HG03135 (cell line): Measurements from ENCODE around the gene SLC38A11.

Source experiments
- ATAC-seq: cut with Tn5 transposase; IDR thresholded peaks from one replicate; pipeline ENCODE4 v1.9.1; 2021; ENCODE audit warnings: mild to moderate bottlenecking, moderate library complexity; ENCODE audit not compliant: unreplicated experiment

The SLC38A11 gene

DNA sequence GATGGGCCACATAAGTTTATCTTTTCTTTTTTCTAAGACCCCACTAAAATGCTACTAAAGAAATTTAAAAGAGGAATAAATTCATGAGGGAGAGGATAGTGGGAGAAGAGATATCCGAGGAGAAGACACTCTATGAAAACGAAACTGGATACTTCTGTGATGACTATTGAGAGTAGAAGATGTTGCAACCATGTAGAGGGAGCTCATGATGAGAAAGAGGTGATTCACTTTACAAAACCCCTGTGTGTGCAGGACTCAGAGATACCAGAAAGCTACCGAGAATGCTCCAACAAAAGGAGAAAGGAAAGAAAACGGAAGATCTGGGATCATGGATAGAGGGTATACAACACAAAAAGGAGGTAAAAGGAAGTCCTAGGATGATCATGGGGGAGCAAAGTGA, 34.9 kb downstream of the SLC38A11 start:
- no peak for ATAC-seq

DNA sequence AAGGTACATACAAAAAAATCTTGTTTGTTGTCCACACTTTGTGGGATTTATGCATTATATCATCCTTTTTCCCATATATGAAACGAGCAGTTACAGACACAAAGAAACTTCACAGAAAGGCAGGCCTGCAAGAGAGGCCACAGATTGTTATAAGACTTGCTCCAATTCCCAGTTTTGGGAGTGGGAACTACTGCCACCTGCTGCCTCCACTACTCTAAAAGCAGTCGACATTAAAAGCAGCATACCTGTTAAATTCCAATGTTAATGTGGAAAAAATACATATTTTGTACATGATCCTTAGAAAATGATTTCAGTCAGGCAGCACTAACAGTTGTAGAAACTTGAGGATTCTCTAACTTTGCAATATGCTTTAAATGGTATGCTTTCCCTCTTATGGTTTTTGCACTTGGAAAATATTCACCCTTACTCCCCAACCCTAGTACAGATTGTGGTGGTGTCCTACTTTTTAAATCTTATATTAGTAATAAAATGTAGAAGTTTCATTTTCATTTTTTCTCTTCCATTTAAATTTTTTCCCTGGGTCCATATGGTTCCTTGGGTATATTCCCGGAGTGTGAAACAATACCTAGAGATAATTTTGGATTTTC, 37.9 kb downstream of the SLC38A11 start:
- ATAC-seq, result no peak

DNA sequence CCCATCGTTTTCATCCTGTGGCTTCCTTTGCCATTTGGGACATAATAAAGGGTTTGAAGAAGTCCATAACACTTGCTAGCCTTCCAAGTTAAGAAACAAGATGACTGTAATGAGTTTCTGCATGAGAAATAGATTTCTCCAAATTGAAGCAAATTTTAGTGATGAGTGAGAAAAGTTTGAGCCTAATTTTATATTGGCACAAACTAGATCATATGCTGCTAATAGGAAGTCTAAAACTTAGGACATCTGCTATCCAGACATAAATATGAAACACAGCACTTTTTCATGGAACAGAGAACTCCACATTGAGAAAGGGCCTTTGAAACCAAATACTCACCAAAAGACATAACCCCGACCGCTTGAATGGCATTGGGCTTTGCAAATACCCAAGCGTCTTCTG, 39.8 kb downstream of the SLC38A11 start:
- ATAC-seq, result no peak

DNA sequence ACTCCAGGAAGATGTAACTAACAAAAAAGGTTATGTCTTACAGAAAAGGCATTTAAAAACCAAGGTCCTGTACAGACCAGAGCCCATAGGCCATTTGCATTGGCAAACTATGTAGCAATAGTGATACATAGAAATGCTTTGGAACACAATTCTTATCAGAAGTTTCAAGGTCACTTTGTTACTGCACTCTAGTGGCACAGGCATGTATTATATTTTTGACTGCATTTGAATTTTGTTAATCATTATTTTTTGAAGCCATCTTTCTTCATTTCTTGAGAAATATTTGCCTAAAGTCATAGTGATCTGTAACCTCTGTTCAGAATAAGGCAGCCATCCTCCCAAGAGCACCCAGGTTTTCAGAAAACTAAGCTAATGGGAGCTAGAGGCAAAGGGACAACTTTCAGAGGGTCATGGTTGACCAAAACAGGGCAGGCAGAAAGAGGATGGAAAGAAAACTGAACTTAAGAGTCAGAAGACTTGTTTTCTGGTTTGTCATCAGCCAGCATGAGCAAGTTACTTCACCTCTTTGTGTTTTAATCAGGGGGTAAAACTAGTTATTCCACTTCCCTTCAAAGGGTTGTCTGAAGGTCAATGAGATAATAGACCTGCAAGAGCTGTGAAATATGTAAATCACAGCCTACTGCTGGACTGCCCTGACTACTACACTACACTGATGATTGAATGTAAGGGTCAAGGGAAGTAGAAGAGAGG, 41.5 kb downstream of the SLC38A11 start:
- ATAC-seq, result no peak

DNA sequence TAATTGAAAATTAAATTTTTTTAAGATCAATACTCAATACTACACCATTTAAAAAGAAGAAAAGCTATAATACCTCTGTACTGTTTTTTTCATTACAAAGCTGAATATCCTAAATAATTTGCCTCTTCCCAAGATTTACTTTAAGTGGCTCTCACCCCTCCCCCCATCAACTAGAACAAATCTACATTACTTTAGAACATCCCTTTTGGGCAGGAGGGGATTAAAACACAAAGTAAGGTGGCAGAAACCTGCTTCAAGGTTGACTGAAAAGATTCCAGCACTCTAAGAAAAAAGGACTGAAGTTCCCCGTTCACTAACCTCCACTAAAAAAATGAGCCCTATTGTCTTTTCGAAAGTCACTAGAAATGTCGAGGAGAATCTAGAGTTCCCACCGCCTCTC, 42.3 kb downstream of the SLC38A11 start:
- ATAC-seq, result no peak

DNA sequence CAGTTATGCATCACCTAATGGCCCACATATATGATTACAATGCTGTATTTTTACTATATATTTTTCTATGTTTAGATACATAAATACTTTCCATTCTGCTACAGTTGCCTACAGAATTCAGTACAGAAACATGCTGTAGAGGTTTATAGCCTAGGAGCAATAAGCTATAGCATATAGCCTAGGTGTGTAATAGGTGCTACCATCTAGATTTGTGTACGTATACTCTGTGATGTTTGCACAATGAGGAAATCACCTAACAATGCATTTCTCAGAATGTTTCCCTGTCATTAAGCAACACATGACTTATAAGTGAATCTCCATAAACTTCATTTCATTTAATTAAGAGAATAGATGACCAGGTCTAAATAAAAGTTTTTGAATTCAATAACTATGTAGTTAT, 43.5 kb downstream of the SLC38A11 start:
- ATAC-seq, result no peak

DNA sequence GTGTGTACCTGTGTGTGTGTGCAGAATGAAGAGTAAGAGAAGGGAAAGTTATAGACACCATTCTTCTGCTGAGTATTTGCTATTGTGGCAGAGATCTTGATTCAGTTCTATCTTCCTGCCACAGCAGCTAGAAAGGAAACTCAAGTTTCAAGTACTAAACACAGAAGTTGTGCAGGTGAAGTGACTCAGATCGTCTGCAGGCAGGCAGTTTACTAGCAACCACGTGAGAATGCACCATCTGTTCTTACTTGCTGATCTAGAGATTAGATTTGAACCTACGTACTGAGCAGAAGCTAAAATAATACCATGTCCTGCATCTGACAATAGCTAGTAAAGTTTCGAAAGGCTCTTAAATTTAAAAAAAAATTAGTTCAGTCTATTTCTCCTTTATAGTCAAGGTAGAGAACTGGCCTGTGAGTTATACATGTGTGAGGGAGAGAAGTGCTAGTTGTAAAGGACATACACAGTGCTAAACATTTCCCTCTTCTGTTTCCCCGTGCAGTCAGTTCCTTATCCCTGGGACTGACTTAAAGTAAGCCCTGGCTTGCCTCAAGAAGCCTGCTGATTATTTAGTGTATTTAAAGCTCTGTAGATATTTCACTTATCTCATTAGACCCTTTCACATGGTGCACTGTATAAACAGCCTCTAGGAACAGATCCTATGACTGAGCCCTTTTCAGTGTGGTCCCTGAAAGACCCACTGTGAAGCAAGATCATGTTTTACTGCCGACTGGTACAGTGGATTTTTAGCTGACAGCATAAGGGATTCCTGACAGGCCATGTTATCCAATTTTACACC, 45.0 kb downstream of the SLC38A11 start:
- ATAC-seq, result peak; percentile 64

DNA sequence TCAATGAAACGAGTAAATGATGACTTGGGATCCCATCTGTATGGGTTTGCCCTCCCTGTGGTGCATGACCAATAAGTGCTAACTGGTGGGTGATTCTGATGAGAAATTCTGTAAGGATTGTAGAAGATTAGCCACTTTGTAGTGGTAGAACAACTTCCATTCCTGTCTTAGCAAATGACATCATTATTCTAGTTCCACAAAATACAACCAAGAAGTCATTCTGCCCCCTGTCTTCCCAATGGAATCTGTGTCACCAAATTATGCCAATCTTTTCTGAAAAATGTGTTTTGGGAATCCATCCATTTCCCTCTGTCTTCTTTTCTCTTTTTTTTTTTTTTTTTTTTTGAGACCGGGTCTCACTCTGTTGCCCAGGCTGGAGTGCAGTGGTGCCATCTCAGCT, 48.4 kb downstream of the SLC38A11 start:
- ATAC-seq, result no peak

DNA sequence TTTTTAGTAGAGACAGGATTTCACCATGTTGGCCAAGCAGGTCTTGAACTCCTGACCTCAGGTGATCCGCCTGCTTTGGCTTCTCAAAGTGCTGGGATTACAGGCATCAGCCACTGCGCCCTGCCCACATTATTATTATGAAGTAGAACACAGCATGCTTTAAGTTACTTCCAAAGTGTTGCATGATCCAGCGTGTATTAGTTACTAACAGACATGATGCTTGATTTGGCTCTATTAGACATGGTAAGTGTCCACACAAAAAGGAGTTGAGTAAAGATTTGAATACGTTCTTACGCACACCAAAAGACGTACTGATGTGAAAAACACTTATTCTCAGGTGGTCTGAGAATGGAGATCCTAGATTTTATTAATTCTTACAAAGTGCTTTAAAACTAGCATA, 50.0 kb downstream of the SLC38A11 start:
- no peak for ATAC-seq

DNA sequence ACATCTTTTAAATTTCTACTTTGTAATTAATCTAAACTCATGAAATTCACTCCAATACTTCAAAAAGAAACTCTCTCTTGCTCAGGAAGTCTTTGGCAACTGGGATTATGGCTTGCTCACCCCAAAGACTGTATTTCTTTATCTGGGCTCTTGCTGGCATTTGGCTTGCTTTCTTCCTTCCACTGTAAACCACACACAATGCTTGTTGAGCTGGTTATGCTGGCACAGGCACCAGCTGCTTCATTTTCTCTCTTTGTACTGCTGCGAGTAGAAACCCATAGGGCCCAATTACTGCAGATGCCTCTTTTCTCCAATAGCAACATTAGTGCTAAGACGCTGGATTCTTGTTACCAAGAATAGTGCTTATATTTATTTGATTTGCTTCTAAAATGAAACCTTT, 51.4 kb downstream of the SLC38A11 start:
- no peak for ATAC-seq

DNA sequence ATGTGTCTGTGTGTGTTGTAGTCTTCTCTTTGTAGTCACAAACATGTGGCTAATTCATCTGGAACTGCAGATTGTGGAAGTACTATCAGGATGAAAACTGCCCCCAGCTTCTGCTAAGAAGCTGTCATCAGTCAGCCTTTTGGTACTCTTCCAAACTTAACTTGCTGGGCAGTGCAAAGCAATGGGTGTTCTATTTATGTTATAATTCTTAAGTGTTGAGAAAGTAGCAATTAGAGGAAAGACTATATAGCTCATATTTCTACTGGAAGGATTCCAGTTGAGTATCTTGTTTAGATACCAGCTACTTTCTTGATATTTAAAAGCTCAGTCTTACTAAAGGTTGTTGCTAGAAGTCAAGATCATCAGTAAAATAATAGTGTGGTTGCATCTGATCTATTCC, 52.1 kb downstream of the SLC38A11 start:
- no peak for ATAC-seq

DNA sequence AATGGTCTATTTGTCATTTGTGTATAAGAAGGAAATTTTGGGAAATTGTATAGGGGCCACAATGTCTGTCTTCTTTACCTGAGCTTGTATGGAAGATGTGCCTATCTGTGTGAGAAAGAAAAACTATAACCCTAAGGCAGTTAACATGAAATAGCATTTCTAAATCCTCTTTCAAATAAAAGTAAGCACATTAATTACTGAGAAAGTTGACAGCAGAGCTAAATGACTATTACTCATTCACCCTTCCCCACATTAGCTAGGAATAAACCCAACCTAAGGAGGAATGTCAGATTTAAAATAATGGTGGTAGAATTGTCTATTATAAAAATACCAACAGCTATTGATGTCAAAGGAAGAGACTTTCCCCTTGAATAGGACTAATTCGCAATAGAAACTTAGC, 56.2 kb downstream of the SLC38A11 start:
- no peak for ATAC-seq

DNA sequence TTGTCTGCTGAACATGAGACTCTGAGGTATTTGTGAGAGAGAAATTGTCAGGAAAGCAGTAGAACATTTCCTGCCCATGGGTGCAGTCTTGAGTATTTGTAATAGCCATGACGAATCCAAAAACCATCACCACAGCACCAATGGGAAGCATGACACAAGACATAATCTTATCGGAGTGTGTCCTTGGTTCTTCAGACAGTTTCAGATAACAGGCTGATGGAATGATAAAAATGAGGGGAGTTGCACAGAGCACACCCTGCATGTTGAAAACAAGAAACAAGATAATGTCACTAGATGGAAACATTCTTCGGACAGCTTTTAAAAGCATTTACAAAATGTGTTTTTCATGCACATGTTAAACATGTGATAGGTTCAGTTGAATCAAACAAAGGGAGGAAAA, 56.9 kb downstream of the SLC38A11 start:
- no peak for ATAC-seq

DNA sequence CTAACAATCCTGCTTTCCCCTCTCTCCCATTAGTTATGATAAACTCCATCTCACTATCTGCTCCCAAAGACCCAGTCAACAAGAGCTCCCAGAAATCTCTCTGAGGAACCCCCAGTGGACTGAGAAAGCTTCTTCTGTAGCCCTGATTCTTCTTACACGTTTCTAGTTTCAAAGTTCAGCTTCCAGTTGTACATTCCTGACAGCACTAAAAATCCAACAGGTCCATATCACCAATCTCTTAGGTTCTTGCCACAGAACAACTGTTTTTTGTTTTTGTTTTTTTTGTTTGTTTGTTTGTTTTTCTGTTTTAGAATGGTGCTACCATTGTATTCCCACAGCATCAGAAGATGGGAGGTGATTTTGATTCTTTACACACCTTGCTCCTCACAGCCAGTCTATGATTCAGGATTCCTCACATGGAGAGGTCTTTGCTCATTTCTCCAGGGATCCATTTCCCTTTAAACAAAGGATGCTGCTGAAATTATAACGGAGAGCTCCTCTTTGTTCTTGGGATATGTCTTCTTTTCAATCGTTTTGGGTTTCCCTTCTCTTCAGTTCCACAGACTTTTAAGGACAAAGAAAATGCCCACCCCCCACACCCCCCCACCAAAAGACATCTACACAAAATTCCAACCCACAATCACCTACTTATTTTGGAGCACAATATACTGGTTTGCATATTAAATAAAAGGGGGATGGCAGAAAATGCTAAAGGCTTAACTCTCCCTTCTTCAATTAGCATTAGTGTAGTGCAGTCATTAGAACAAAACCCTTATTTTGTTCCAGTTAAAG, 57.7 kb downstream of the SLC38A11 start:
- no peak for ATAC-seq

DNA sequence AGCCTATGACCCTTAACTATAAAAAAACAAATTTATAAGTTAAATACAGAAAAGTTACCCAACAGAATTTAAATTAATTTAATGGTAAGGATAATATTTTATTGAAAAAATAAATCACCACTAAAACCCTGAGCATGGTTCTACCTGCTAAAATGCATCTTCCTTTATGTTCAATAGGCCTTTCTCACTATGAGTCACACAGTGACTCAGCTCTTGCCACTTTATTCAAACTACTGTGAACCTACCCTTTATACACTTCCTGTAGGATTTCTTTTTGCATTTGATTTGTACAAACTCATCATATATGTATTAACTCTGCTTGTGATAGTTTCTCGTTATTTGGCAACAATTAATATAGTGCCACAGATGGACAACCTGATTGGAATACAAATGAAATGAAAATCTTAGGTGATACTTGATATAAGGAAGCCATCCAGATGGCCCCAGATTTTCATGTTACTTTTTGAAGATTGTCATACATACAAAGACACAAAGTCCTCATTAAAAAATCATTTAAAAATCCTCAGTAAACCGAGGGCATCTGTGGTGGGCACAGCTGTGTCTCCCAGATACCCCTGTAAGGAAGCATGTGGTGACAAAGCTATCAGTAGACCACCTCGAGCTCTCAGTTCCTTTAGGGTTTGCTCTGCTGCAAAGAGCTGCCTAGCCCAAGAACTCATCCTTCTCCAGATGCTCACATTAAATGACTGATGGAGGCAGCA, 58.5 kb downstream of the SLC38A11 start:
- ATAC-seq, result peak; percentile 90

DNA sequence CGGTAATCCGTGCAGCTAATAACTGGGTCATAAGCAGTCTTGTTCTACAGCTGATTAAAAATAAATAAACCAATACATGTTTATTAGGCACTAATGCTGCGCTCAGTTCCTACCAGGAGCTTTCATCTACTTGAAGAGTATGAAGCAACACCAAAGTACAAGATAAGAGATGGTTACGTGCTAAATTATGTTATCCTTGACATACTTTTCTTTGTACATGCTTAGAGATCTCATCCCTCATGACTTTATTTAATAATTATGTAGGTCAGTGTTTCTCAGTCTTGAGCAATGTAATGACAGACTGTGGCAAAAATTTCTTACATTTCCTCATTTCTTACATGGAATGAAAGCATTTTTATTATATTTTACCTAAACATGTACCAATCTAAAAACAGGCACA, 59.1 kb downstream of the SLC38A11 start:
- no peak for ATAC-seq

DNA sequence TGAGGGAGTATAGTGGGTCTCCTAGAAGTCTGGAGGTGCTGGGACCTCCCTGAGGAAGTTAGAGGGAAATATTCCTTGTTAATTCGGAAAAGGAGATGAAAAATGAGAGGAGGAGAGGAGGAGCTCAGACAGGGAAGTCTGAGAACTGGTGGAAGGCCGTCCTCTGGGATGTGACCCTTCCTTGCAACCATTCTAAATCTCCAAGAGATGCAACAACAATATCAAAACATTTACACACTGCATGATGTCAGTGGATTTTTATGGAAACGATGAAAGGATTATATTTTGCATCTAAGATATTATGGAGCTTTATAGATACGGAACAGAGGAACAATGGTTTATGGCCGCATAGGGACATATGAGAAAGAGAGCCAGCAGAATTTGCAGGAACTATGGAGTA, 63.9 kb downstream of the SLC38A11 start:
- ATAC-seq, result no peak

DNA sequence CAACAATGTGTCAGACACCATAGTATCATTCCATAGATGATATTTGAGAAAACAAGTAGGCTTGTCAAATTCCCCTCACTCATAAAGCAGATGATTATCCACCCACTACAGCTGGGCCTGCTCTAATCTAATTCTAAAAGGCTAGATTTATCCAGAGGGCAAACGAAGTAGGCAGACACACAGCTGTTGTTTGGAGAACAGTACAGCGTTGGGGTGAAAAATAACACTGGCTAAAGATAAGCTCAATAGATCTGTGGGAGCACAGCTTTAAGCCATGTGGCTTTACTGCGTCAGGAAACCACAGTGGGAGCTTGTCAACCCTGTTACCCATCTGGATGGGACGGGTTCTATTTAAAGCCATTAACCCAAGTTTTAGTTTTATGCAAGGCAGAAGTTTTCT, 64.8 kb downstream of the SLC38A11 start:
- ATAC-seq, result no peak

DNA sequence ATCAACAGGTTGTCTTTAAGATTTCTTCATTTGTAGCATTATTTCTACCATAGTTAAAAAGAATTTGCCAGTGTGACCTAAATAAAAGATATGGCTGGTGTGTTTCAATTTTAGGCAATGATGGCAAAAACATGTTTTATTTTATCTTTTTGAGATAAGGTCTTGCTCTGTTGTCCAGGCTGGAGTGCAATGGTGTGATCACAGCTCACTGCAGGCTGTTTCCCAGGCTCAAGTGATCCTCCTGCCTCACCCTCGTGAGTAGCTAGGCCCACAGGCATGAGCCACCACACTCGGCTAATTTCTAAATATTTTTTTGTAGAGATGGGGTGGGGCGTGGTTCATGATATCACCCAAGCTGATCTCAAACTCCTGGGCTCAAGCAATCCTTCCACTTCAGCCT, 66.7 kb downstream of the SLC38A11 start:
- no peak for ATAC-seq

DNA sequence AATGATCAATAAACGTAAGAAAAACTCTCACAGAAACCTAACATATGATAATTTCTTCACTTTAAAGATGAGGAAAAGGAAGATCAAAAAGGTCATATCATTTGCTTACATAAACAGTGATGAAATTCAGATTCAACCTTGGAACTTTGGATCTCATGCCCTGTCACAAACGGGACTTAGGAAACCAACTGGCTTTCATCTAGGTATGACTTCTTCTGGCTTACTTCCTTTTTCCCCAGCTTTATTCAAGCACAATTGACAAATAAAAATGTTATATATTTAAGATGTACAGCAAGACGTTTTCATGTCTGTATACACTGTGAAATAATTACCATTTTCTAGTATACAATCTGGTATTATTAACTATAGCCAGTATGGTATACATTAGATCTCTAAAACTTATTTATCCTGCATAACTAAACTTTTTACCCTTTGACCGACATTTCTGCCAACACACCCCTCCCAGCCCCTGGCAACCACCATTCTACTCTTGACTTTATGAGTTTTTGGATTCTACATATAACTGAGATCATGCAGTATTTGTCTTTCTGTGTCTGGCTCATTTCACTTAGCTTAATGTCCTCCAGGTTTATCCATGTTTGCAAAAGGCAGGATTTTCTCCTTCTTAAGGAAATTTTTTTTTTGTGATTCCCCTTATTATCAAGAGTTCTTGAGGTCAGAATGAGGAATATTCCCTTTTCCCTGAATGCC, 67.7 kb downstream of the SLC38A11 start:
- no peak for ATAC-seq
